Fibroblast of pulmonary artery (primary cell): Measurements from ENCODE around the gene TMEM51.

ENCODE experiments used
- DNase-seq: peaks from one replicate; pipeline ENCODE4 v3.0.0-alpha.2; 2010; ENCODE audit warnings: low read depth
- H3K4me3 ChIP-seq: replicated peaks from 2 replicates; pipeline ENCODE4 v1.5.1; 2011; ENCODE audit warnings: low read depth, mild to moderate bottlenecking, control low read depth, low read length, moderate library complexity
- CTCF ChIP-seq: IDR thresholded peaks from 2 replicates; pipeline ENCODE4 v1.5.1; 2011; ENCODE audit warnings: mild to moderate bottlenecking, control low read depth, low read length, inconsistent platforms; ENCODE audit errors: missing control alignments

TMEM51 gene

GRCh38 chr1:15124362-15125100 lies 29.0 kb upstream of the TMEM51 start:
- DNase-seq = no peak
- no peak for TF ChIP-seq CTCF

GRCh38 chr1:15125101-15125745 lies 28.3 kb upstream of the TMEM51 start:
- H3K4me3 ChIP-seq = no peak overlapping the region
- no peak for TF ChIP-seq CTCF
- no peak for DNase-seq

More at GRCh38 chr1:15124362-15125100, 29.0 kb upstream of the TMEM51 start:
- no peak overlapping the region for H3K4me3 ChIP-seq

GRCh38 chr1:15128077-15128476 lies 25.5 kb upstream of the TMEM51 start:
- no peak for DNase-seq
- no peak overlapping the region for H3K4me3 ChIP-seq
- no peak for TF ChIP-seq CTCF

GRCh38 chr1:15128520-15129313 lies 24.8 kb upstream of the TMEM51 start:
- DNase-seq = peak; percentile 76
- TF ChIP-seq CTCF = peak; percentile 91
- H3K4me3 ChIP-seq = no peak overlapping the region

GRCh38 chr1:15129944-15130343 lies 23.6 kb upstream of the TMEM51 start:
- TF ChIP-seq CTCF = no peak
- H3K4me3 ChIP-seq = no peak overlapping the region
- no peak for DNase-seq

- H3K4me3 ChIP-seq = no peak overlapping the region
- DNase-seq = no peak
- TF ChIP-seq CTCF = no peak
These were observed 22.9 kb upstream of the TMEM51 start for GRCh38 chr1:15130607-15131006.
